Measurements from ENCODE around the gene ZBTB7A. TPM values are rescaled to one million over a fixed set of nuclear protein-coding genes. Genes with fewer than 3 reads are reported as not detected.

The ZBTB7A gene
- total and polyA plus RNA-seq, 2 experiments from 2014 or later, result 17.8 to 41.3 TPM

GRCh38 chr19:4038661-4039423, 27.9 kb downstream of the ZBTB7A start:
- H3K4me2 ChIP-seq (ENCODE audit: unreplicated experiment), result no peak overlapping the region
- H3F3A ChIP-seq (ENCODE audit: insufficient read depth), result peaks cover 18% of the 10 kb centered on the region; the same call in 1 of the 2 replicates
- H3K9me3 ChIP-seq (ENCODE audit: low read depth), result no peaks in the 10 kb centered on the region
- H4K20me1 ChIP-seq (ENCODE audit: insufficient read depth), result no peaks in the 10 kb centered on the region; the same call in 1 of the 2 replicates
- DNase-seq, result no peak
- 90 to 91% methylated on average over 34 to 40 of the region's 40 CpGs for WGBS, 2 experiments (ENCODE audit: low coverage in 1 of 2, low lambda C conversion rate in 2 of 2, missing lambda C conversion rate in 2 of 2)
- H3K36me3 ChIP-seq (ENCODE audit: low read depth), result peaks cover 3% of the 10 kb centered on the region; the same call in 1 of the 2 replicates
- in situ Hi-C loops (cut with MboI), result no loop called here
- H3K4me3 ChIP-seq, result no peak overlapping the region
- TF ChIP-seq EZH2phosphoT487 (IDR thresholded peaks at IDR 0.05; ENCODE audit: insufficient read depth, low read depth), result no peak
- no peak for TF ChIP-seq EZH2 (IDR thresholded peaks at IDR 0.05; ENCODE audit: insufficient read depth, poor library complexity, severe bottlenecking)
- H3K27ac ChIP-seq, result no peak overlapping the region
- H2AFZ ChIP-seq, result no peak overlapping the region
- H3K27me3 ChIP-seq (replicated peaks; ENCODE audit: insufficient read depth), result no peaks in the 10 kb centered on the region
- H3K9ac ChIP-seq, result no peak overlapping the region
- H3K9me2 ChIP-seq (ENCODE audit: insufficient read depth), result no peaks in the 10 kb centered on the region
- H3K79me2 ChIP-seq (ENCODE audit: insufficient read depth), result peaks cover 44% of the 10 kb centered on the region
- H3K4me1 ChIP-seq (ENCODE audit: insufficient read depth), result no peaks in the 10 kb centered on the region

GRCh38 chr19:4038057-4038456, 28.6 kb downstream of the ZBTB7A start:
- Histone ChIP-seq H3K9me2 (ENCODE audit: insufficient read depth) (no peaks in the 10 kb centered on the region), H4K20me1 (ENCODE audit: insufficient read depth) (no peaks in the 10 kb centered on the region; the same call in 1 of the 2 replicates), H3K36me3 (ENCODE audit: low read depth) (peaks cover 3% of the 10 kb centered on the region; the same call in 1 of the 2 replicates), H3F3A (ENCODE audit: insufficient read depth) (peaks cover 18% of the 10 kb centered on the region; the same call in 1 of the 2 replicates), H3K4me1 (ENCODE audit: insufficient read depth) (no peaks in the 10 kb centered on the region), H2AFZ (no peak overlapping the region), H3K4me2 (ENCODE audit: unreplicated experiment) (no peak overlapping the region), H3K27ac (no peak overlapping the region), H3K27me3 (replicated peaks; ENCODE audit: insufficient read depth) (no peaks in the 10 kb centered on the region), H3K4me3 (no peak overlapping the region), H3K9ac (no peak overlapping the region), H3K79me2 (ENCODE audit: insufficient read depth) (peaks cover 38% of the 10 kb centered on the region), H3K9me3 (ENCODE audit: low read depth) (no peaks in the 10 kb centered on the region)
- DNase-seq, result no peak
- WGBS, 2 experiments (ENCODE audit: low coverage in 1 of 2, low lambda C conversion rate in 2 of 2, missing lambda C conversion rate in 2 of 2), result 83 to 88% methylated on average over 14 to 33 of the region's 33 CpGs
- in situ Hi-C loops (cut with MboI), result no loop called here
- TF ChIP-seq EZH2phosphoT487 (IDR thresholded peaks at IDR 0.05; ENCODE audit: insufficient read depth, low read depth) (no peak), EZH2 (IDR thresholded peaks at IDR 0.05; ENCODE audit: insufficient read depth, poor library complexity, severe bottlenecking) (no peak)

GRCh38 chr19:4037301-4037949, 29.3 kb downstream of the ZBTB7A start:
- H3K36me3 ChIP-seq (ENCODE audit: low read depth), result peaks cover 3% of the 10 kb centered on the region; the same call in 1 of the 2 replicates
- WGBS, 2 experiments (ENCODE audit: low coverage in 1 of 2, low lambda C conversion rate in 2 of 2, missing lambda C conversion rate in 2 of 2), result 94 to 96% methylated on average over 33 to 51 of the region's 54 CpGs

GRCh38 chr19:4036576-4037300, 30.0 kb downstream of the ZBTB7A start:
- 87 to 91% methylated on average over 19 to 24 of the region's 25 CpGs for WGBS, 2 experiments (ENCODE audit: low coverage in 1 of 2, low lambda C conversion rate in 2 of 2, missing lambda C conversion rate in 2 of 2)
- in situ Hi-C loops (cut with MboI), result no loop called here
- no peaks in the 10 kb centered on the region for H3K9me3 ChIP-seq (ENCODE audit: low read depth)
- no peak overlapping the region for H3K9ac ChIP-seq
- peaks cover 17% of the 10 kb centered on the region; the same call in 1 of the 2 replicates for H3F3A ChIP-seq (ENCODE audit: insufficient read depth)
- no peak for DNase-seq
- H4K20me1 ChIP-seq (ENCODE audit: insufficient read depth), result no peaks in the 10 kb centered on the region
- peaks cover 25% of the 10 kb centered on the region for H3K79me2 ChIP-seq (ENCODE audit: insufficient read depth)
- no peaks in the 10 kb centered on the region for H3K36me3 ChIP-seq (ENCODE audit: low read depth)
- no peak overlapping the region for H3K27ac ChIP-seq
- no peak overlapping the region for H3K4me2 ChIP-seq (ENCODE audit: unreplicated experiment)
- no peaks in the 10 kb centered on the region for H3K27me3 ChIP-seq (replicated peaks; ENCODE audit: insufficient read depth)
- no peaks in the 10 kb centered on the region for H3K9me2 ChIP-seq (ENCODE audit: insufficient read depth)
- no peak overlapping the region for H3K4me3 ChIP-seq
- no peak overlapping the region for H2AFZ ChIP-seq
- H3K4me1 ChIP-seq (ENCODE audit: insufficient read depth), result no peaks in the 10 kb centered on the region
- TF ChIP-seq EZH2 (IDR thresholded peaks at IDR 0.05; ENCODE audit: insufficient read depth, poor library complexity, severe bottlenecking), result no peak
- TF ChIP-seq EZH2phosphoT487 (IDR thresholded peaks at IDR 0.05; ENCODE audit: insufficient read depth, low read depth), result no peak

More at GRCh38 chr19:4037301-4037949, 29.3 kb downstream of the ZBTB7A start:
- no peak for DNase-seq
- Histone ChIP-seq H3K27ac (no peak overlapping the region), H3K9me2 (ENCODE audit: insufficient read depth) (no peaks in the 10 kb centered on the region), H2AFZ (no peak overlapping the region), H3K27me3 (replicated peaks; ENCODE audit: insufficient read depth) (no peaks in the 10 kb centered on the region), H3K9me3 (ENCODE audit: low read depth) (no peaks in the 10 kb centered on the region), H4K20me1 (ENCODE audit: insufficient read depth) (no peaks in the 10 kb centered on the region; the same call in 1 of the 2 replicates), H3F3A (ENCODE audit: insufficient read depth) (peaks cover 18% of the 10 kb centered on the region; the same call in 1 of the 2 replicates), H3K9ac (no peak overlapping the region), H3K4me3 (no peak overlapping the region), H3K4me1 (ENCODE audit: insufficient read depth) (no peaks in the 10 kb centered on the region), H3K79me2 (ENCODE audit: insufficient read depth) (peaks cover 32% of the 10 kb centered on the region), H3K4me2 (ENCODE audit: unreplicated experiment) (no peak overlapping the region)
- TF ChIP-seq EZH2 (IDR thresholded peaks at IDR 0.05; ENCODE audit: insufficient read depth, poor library complexity, severe bottlenecking) (no peak), EZH2phosphoT487 (IDR thresholded peaks at IDR 0.05; ENCODE audit: insufficient read depth, low read depth) (no peak)
- in situ Hi-C loops (cut with MboI), result no loop called here
